Activated T-cell treated with anti-CD3 and anti-CD28 coated beads, Interleukin-2, amount 50 U/mL, for 72 hours (primary cell): ENCODE results near the gene TSPAN3. TPM values are rescaled to one million over a fixed set of nuclear protein-coding genes. Genes with fewer than 3 reads are reported as not detected.
A peak's percentile ranks its signal among the peaks of the same experiment; 100 is the strongest.

Experiments
- ATAC-seq, 2 donors: fragments of 150-1000 bp; cut with Tn5 transposase; replicated peaks in 1 of 2; 2 replicates each; pipeline ENCODE4 v1.10.0; 2021; ENCODE audit warnings: moderate library complexity in 2 of 2, mild to moderate bottlenecking in 1 of 2
- DNase-seq, 2 donors: peaks; one replicate each; pipeline ENCODE4 v3.0.0; 2021 to 2022; ENCODE audit warnings: mixed read lengths in 1 of 2
- H3K27ac Mint-ChIP-seq: one replicate; pipeline ENCODE4 v1.8.0; 2022; ENCODE audit warnings: mild to moderate bottlenecking, moderate library complexity, mixed read lengths
- H3K27me3 Mint-ChIP-seq: one replicate; pipeline ENCODE4 v1.8.0; 2022; ENCODE audit warnings: low read depth, mixed read lengths
- H3K36me3 Mint-ChIP-seq, 2 donors: one replicate each; pipeline ENCODE4 v1.8.0; 2022; ENCODE audit warnings: mixed read lengths in 2 of 2, mild to moderate bottlenecking in 1 of 2; ENCODE audit not compliant: insufficient read depth in 2 of 2
- H3K4me1 Mint-ChIP-seq: one replicate; pipeline ENCODE4 v1.8.0; 2022; ENCODE audit warnings: low read depth, mixed read lengths
- H3K4me3 Mint-ChIP-seq, 2 donors: one replicate each; pipeline ENCODE4 v1.8.0; 2022; ENCODE audit warnings: mild to moderate bottlenecking in 2 of 2, mixed read lengths in 2 of 2, moderate library complexity in 2 of 2
- H3K9me3 Mint-ChIP-seq, 2 donors: one replicate each; pipeline ENCODE4 v1.8.0; 2022; ENCODE audit warnings: mixed read lengths in 2 of 2
- total RNA-seq, 2 donors: library from RNA; stranded (reverse); gene quantifications; one replicate each; pipeline ENCODE4 v1.2.3, GENCODE V29; 2022

The TSPAN3 gene
- total RNA-seq, 2 donors from 2014 or later, result 30.4 to 36.4 TPM

GRCh38 chr15:77033417-77033728 is 37.5 kb downstream of the TSPAN3 start:
- ATAC-seq (no peak), DNase-seq (no peak)
- Mint-ChIP-seq H3K4me3 (no peak overlapping the region), H3K27me3 (no peaks in the 10 kb centered on the region), H3K9me3 (peaks cover 0 to 7% of the 10 kb centered on the region in 2 donors), H3K4me1 (peaks cover 3% of the 10 kb centered on the region), H3K36me3 (peaks cover 11 to 22% of the 10 kb centered on the region in 2 donors), H3K27ac (no peak overlapping the region)

GRCh38 chr15:77032647-77033416 is 38.1 kb downstream of the TSPAN3 start:
- Mint-ChIP-seq H3K36me3 (peaks cover 11 to 22% of the 10 kb centered on the region in 2 donors), H3K4me3 (no peak overlapping the region), H3K4me1 (peaks cover 3% of the 10 kb centered on the region), H3K27ac (no peak overlapping the region), H3K27me3 (no peaks in the 10 kb centered on the region), H3K9me3 (peaks cover 0 to 7% of the 10 kb centered on the region in 2 donors)
- DNase-seq (peak in 1 of 2 donors; percentile 0), ATAC-seq (no peak)

- peaks cover 3% of the 10 kb centered on the region for H3K4me1 Mint-ChIP-seq
- ATAC-seq (no peak), DNase-seq (no peak)
- H3K27me3 Mint-ChIP-seq, result no peaks in the 10 kb centered on the region
- H3K27ac Mint-ChIP-seq, result no peak overlapping the region
- H3K4me3 Mint-ChIP-seq, result no peak overlapping the region
- H3K9me3 Mint-ChIP-seq, result peaks cover 0 to under 1% of the 10 kb centered on the region in 2 donors
- peaks cover 9 to 15% of the 10 kb centered on the region in 2 donors for H3K36me3 Mint-ChIP-seq
Observed at GRCh38 chr15:77032052-77032646, 38.8 kb downstream of the TSPAN3 start.

GRCh38 chr15:77031376-77032050 is 39.4 kb downstream of the TSPAN3 start:
- Mint-ChIP-seq H3K27ac (peak overlapping the region; percentile 82), H3K27me3 (no peaks in the 10 kb centered on the region), H3K4me1 (peaks cover 3% of the 10 kb centered on the region), H3K9me3 (no peaks in the 10 kb centered on the region), H3K4me3 (no peak overlapping the region), H3K36me3 (peaks cover 9 to 12% of the 10 kb centered on the region in 2 donors)
- peak; percentile 51 to 55 for ATAC-seq
- DNase-seq, result peak in 1 of 2 donors; percentile 41

GRCh38 chr15:77030928-77031375 is 40.0 kb downstream of the TSPAN3 start:
- ATAC-seq, result no peak

GRCh38 chr15:77030048-77030927 is 40.6 kb downstream of the TSPAN3 start:
- Mint-ChIP-seq H3K27ac (no peak overlapping the region), H3K4me1 (no peaks in the 10 kb centered on the region), H3K36me3 (peaks cover 9 to 11% of the 10 kb centered on the region in 2 donors), H3K27me3 (no peaks in the 10 kb centered on the region), H3K4me3 (no peak overlapping the region), H3K9me3 (no peaks in the 10 kb centered on the region)
- no peak for ATAC-seq
- no peak for DNase-seq

More at GRCh38 chr15:77030928-77031375, 40.0 kb downstream of the TSPAN3 start:
- Mint-ChIP-seq H3K27ac (no peak overlapping the region), H3K9me3 (no peaks in the 10 kb centered on the region), H3K36me3 (peaks cover 9 to 10% of the 10 kb centered on the region in 2 donors), H3K4me3 (no peak overlapping the region), H3K4me1 (peaks cover 2% of the 10 kb centered on the region), H3K27me3 (no peaks in the 10 kb centered on the region)
- no peak for DNase-seq

GRCh38 chr15:77029166-77030047 is 41.5 kb downstream of the TSPAN3 start:
- ATAC-seq, result no peak
- no peak overlapping the region for H3K27ac Mint-ChIP-seq
- no peak overlapping the region for H3K4me3 Mint-ChIP-seq
- DNase-seq, result no peak
- no peaks in the 10 kb centered on the region for H3K27me3 Mint-ChIP-seq
- H3K36me3 Mint-ChIP-seq, result peaks cover 9 to 10% of the 10 kb centered on the region in 2 donors
- no peaks in the 10 kb centered on the region for H3K4me1 Mint-ChIP-seq
- H3K9me3 Mint-ChIP-seq, result no peaks in the 10 kb centered on the region

- no peak overlapping the region for H3K4me3 Mint-ChIP-seq
- peaks cover 8% of the 10 kb centered on the region for H3K4me1 Mint-ChIP-seq
- H3K9me3 Mint-ChIP-seq, result no peaks in the 10 kb centered on the region
- H3K36me3 Mint-ChIP-seq, result peaks cover 7 to 10% of the 10 kb centered on the region in 2 donors
- DNase-seq (no peak), ATAC-seq (no peak)
- H3K27me3 Mint-ChIP-seq, result no peaks in the 10 kb centered on the region
- no peak overlapping the region for H3K27ac Mint-ChIP-seq
Observed at GRCh38 chr15:77028451-77029165, 42.3 kb downstream of the TSPAN3 start.

- Mint-ChIP-seq H3K27me3 (no peaks in the 10 kb centered on the region), H3K9me3 (no peaks in the 10 kb centered on the region), H3K36me3 (peaks cover 7 to 13% of the 10 kb centered on the region in 2 donors), H3K4me1 (peaks cover 15% of the 10 kb centered on the region), H3K4me3 (no peak overlapping the region), H3K27ac (no peak overlapping the region)
- ATAC-seq (no peak), DNase-seq (no peak)
Observed at GRCh38 chr15:77027697-77028450, 43.0 kb downstream of the TSPAN3 start.

GRCh38 chr15:77027111-77027696 is 43.7 kb downstream of the TSPAN3 start:
- Mint-ChIP-seq H3K4me3 (no peak overlapping the region), H3K27me3 (no peaks in the 10 kb centered on the region), H3K27ac (peak overlapping the region; percentile 5), H3K9me3 (no peaks in the 10 kb centered on the region), H3K36me3 (peaks cover 9 to 15% of the 10 kb centered on the region in 2 donors), H3K4me1 (peaks cover 22% of the 10 kb centered on the region)
- no peak for DNase-seq
- ATAC-seq, result no peak
